ENCODE results near the gene ACLY. TPM values are rescaled to one million over a fixed set of nuclear protein-coding genes. Genes with fewer than 3 reads are reported as not detected.
A peak's percentile ranks its signal among the peaks of the same experiment; 100 is the strongest.
"Not testable (repeated sequence)": the region's sequence is repeated elsewhere in the genome, so short reads cannot be mapped to it uniquely, and the experiment has no call there.

The ACLY gene
- total and polyA plus RNA-seq, 4 donors = 14.8 to 106 (median 55.5) TPM

- H3K9me3 ChIP-seq (ENCODE audit: control insufficient read depth, low read length); H3K27ac ChIP-seq (ENCODE audit: low read depth in 1 of 2, low read length in 2 of 2); H3K4me1 ChIP-seq (ENCODE audit: control insufficient read depth in 1 of 2, insufficient read depth in 2 of 2, low read length in 2 of 2); H3K4me3 ChIP-seq (ENCODE audit: low read length in 2 of 2); intact Hi-C loops (cut with DNase I); DNase-seq; H3K27me3 ChIP-seq (ENCODE audit: control insufficient read depth in 1 of 2, insufficient read depth in 2 of 2, low read length in 1 of 2): not testable (repeated sequence)
- 93 to 97% methylated on average over 8 to 9 of the region's 9 CpGs for WGBS, 2 donors
- H3K36me3 ChIP-seq (ENCODE audit: control insufficient read depth in 1 of 2, insufficient read depth in 2 of 2, low read length in 1 of 2) = peaks cover 0 to 16% of the 10 kb centered on the region in 2 donors
- ATAC-seq (ENCODE audit: low FRiP score) = peak; percentile 33
Observed at GRCh38 chr17:41874293-41874670, 44.5 kb downstream of the ACLY start.

- Histone ChIP-seq H3K27ac (ENCODE audit: low read depth in 1 of 2, low read length in 2 of 2) (no peak overlapping the region), H3K4me1 (ENCODE audit: control insufficient read depth in 1 of 2, insufficient read depth in 2 of 2, low read length in 2 of 2) (no peaks in the 10 kb centered on the region), H3K36me3 (ENCODE audit: control insufficient read depth in 1 of 2, insufficient read depth in 2 of 2, low read length in 1 of 2) (peaks cover 0 to 15% of the 10 kb centered on the region in 2 donors), H3K27me3 (ENCODE audit: control insufficient read depth in 1 of 2, insufficient read depth in 2 of 2, low read length in 1 of 2) (no peaks in the 10 kb centered on the region), H3K4me3 (ENCODE audit: low read length in 2 of 2) (no peak overlapping the region), H3K9me3 (ENCODE audit: control insufficient read depth, low read length) (no peaks in the 10 kb centered on the region)
- ATAC-seq (ENCODE audit: low FRiP score) (no peak), DNase-seq (no peak)
- intact Hi-C loops (cut with DNase I) = no loop called here
- WGBS, 2 donors = 95 to 97% methylated on average over 10 of the region's 10 CpGs
Observed at GRCh38 chr17:41873559-41874292, 45.0 kb downstream of the ACLY start.

DNA sequence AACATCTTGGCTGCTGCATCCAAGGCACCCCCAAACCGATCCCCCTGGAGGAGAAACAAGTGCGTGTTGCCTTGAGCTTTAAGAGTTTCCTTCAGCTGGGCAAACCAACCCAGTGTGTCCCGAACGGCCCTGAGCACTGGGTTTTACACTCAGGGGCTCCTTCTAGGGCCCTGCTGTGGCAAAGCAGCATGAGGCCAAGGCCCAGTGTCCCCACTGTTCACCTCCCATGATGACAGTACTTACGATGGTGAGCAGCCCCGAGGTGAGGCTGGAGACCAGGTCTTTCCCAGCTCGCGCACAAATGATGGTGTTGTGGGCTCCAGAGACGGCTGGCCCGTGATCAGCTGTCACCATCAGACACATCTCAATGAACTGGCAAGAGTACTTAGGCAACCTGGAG is 47.0 kb downstream of the ACLY start:
- WGBS, 2 donors = 90 to 91% methylated on average over 10 of the region's 10 CpGs
- Histone ChIP-seq H3K36me3 (ENCODE audit: control insufficient read depth in 1 of 2, insufficient read depth in 2 of 2, low read length in 1 of 2) (peaks cover 0 to 12% of the 10 kb centered on the region in 2 donors), H3K27me3 (ENCODE audit: control insufficient read depth in 1 of 2, insufficient read depth in 2 of 2, low read length in 1 of 2) (no peaks in the 10 kb centered on the region), H3K9me3 (ENCODE audit: control insufficient read depth, low read length) (no peaks in the 10 kb centered on the region), H3K4me1 (ENCODE audit: control insufficient read depth in 1 of 2, insufficient read depth in 2 of 2, low read length in 2 of 2) (no peaks in the 10 kb centered on the region), H3K27ac (ENCODE audit: low read depth in 1 of 2, low read length in 2 of 2) (no peak overlapping the region), H3K4me3 (ENCODE audit: low read length in 2 of 2) (no peak overlapping the region)
- no peak for ATAC-seq (ENCODE audit: low FRiP score)
- intact Hi-C loops (cut with DNase I) = no loop called here
- no peak for DNase-seq

- H3K36me3 ChIP-seq (ENCODE audit: control insufficient read depth in 1 of 2, insufficient read depth in 2 of 2, low read length in 1 of 2) = peaks cover 0 to 12% of the 10 kb centered on the region in 2 donors
- no peaks in the 10 kb centered on the region for H3K27me3 ChIP-seq (ENCODE audit: control insufficient read depth in 1 of 2, insufficient read depth in 2 of 2, low read length in 1 of 2)
- ATAC-seq (ENCODE audit: low FRiP score) (no peak), DNase-seq (no peak)
- 76 to 80% methylated on average over 7 of the region's 7 CpGs for WGBS, 2 donors
- H3K9me3 ChIP-seq (ENCODE audit: control insufficient read depth, low read length) = no peaks in the 10 kb centered on the region
- no peak overlapping the region for H3K27ac ChIP-seq (ENCODE audit: low read depth in 1 of 2, low read length in 2 of 2)
- no peak overlapping the region for H3K4me3 ChIP-seq (ENCODE audit: low read length in 2 of 2)
- no peaks in the 10 kb centered on the region for H3K4me1 ChIP-seq (ENCODE audit: control insufficient read depth in 1 of 2, insufficient read depth in 2 of 2, low read length in 2 of 2)
- intact Hi-C loops (cut with DNase I) = no loop called here
Observed at GRCh38 chr17:41870627-41871026, 48.1 kb downstream of the ACLY start.

DNA sequence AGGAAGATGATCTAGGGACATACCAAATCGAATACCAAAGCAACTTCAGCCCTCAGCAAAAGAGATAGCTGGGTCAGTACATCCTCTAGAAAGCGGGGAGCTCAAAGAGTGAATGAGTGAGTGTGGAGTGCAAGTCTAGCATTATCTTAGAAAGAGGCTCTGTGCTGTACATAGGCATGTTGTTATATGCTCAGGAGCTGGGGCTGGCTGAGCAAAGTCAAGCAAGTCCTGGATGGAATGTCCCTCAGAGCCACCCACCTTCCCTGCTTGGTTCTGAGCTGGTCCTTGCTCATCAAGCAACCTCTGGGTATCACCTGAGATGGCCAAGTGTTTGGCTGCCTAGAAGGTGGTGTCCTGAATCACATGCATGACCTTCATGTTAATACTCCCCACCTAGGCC is 48.7 kb downstream of the ACLY start:
- no peak for DNase-seq
- H3K27me3 ChIP-seq (ENCODE audit: control insufficient read depth in 1 of 2, insufficient read depth in 2 of 2, low read length in 1 of 2) = no peaks in the 10 kb centered on the region
- H3K36me3 ChIP-seq (ENCODE audit: control insufficient read depth in 1 of 2, insufficient read depth in 2 of 2, low read length in 1 of 2) = peaks cover 0 to 12% of the 10 kb centered on the region in 2 donors

GRCh38 chr17:41869426-41869825 is 49.3 kb downstream of the ACLY start:
- intact Hi-C loops (cut with DNase I) = no loop called here
- Histone ChIP-seq H3K27me3 (ENCODE audit: control insufficient read depth in 1 of 2, insufficient read depth in 2 of 2, low read length in 1 of 2) (no peaks in the 10 kb centered on the region), H3K36me3 (ENCODE audit: control insufficient read depth in 1 of 2, insufficient read depth in 2 of 2, low read length in 1 of 2) (peaks cover 0 to 12% of the 10 kb centered on the region in 2 donors), H3K27ac (ENCODE audit: low read depth in 1 of 2, low read length in 2 of 2) (no peak overlapping the region), H3K4me3 (ENCODE audit: low read length in 2 of 2) (no peak overlapping the region), H3K9me3 (ENCODE audit: control insufficient read depth, low read length) (no peaks in the 10 kb centered on the region), H3K4me1 (ENCODE audit: control insufficient read depth in 1 of 2, insufficient read depth in 2 of 2, low read length in 2 of 2) (no peaks in the 10 kb centered on the region)
- ATAC-seq (ENCODE audit: low FRiP score) = no peak
- 70 to 72% methylated on average over 9 of the region's 9 CpGs for WGBS, 2 donors
- no peak for DNase-seq

More for the DNA sequence above, 48.7 kb downstream of the ACLY start:
- no peaks in the 10 kb centered on the region for H3K9me3 ChIP-seq (ENCODE audit: control insufficient read depth, low read length)
- 90 to 95% methylated on average over 2 of the region's 2 CpGs for WGBS, 2 donors
- H3K27ac ChIP-seq (ENCODE audit: low read depth in 1 of 2, low read length in 2 of 2) = no peak overlapping the region
- no peaks in the 10 kb centered on the region for H3K4me1 ChIP-seq (ENCODE audit: control insufficient read depth in 1 of 2, insufficient read depth in 2 of 2, low read length in 2 of 2)
- intact Hi-C loops (cut with DNase I) = no loop called here
- no peak overlapping the region for H3K4me3 ChIP-seq (ENCODE audit: low read length in 2 of 2)
- ATAC-seq (ENCODE audit: low FRiP score) = no peak

GRCh38 chr17:41868568-41868967 is 50.2 kb downstream of the ACLY start:
- peaks cover 0 to 9% of the 10 kb centered on the region in 2 donors for H3K36me3 ChIP-seq (ENCODE audit: control insufficient read depth in 1 of 2, insufficient read depth in 2 of 2, low read length in 1 of 2)
- WGBS, 2 donors = 57 to 67% methylated on average over 3 of the region's 3 CpGs
- H3K27me3 ChIP-seq (ENCODE audit: control insufficient read depth in 1 of 2, insufficient read depth in 2 of 2, low read length in 1 of 2) = no peaks in the 10 kb centered on the region
- no peak overlapping the region for H3K4me3 ChIP-seq (ENCODE audit: low read length in 2 of 2)
- peaks cover 0 to 1% of the 10 kb centered on the region in 2 donors for H3K4me1 ChIP-seq (ENCODE audit: control insufficient read depth in 1 of 2, insufficient read depth in 2 of 2, low read length in 2 of 2)
- ATAC-seq (ENCODE audit: low FRiP score) (no peak), DNase-seq (no peak)
- intact Hi-C loops (cut with DNase I) = no loop called here
- H3K9me3 ChIP-seq (ENCODE audit: control insufficient read depth, low read length) = no peaks in the 10 kb centered on the region
- H3K27ac ChIP-seq (ENCODE audit: low read depth in 1 of 2, low read length in 2 of 2) = no peak overlapping the region

GRCh38 chr17:41865596-41865893 is 53.2 kb downstream of the ACLY start:
- intact Hi-C loops (cut with DNase I) = loop anchor here in 1 of 2 donors (2.0 kb wide), 1 partner anchor 29 kb away; the partner anchor contains the start of genes KLHL10 and NT5C3B
- H3K27ac ChIP-seq (ENCODE audit: low read depth in 1 of 2, low read length in 2 of 2) = no peak overlapping the region
- H3K9me3 ChIP-seq (ENCODE audit: control insufficient read depth, low read length) = no peaks in the 10 kb centered on the region
- 0 to 1% methylated on average over 10 of the region's 10 CpGs for WGBS, 2 donors
- H3K4me3 ChIP-seq (ENCODE audit: low read length in 2 of 2) = no peak overlapping the region
- DNase-seq (no peak), ATAC-seq (ENCODE audit: low FRiP score) (no peak)
- peaks cover 0 to 4% of the 10 kb centered on the region in 2 donors for H3K4me1 ChIP-seq (ENCODE audit: control insufficient read depth in 1 of 2, insufficient read depth in 2 of 2, low read length in 2 of 2)
- H3K27me3 ChIP-seq (ENCODE audit: control insufficient read depth in 1 of 2, insufficient read depth in 2 of 2, low read length in 1 of 2) = no peaks in the 10 kb centered on the region
- H3K36me3 ChIP-seq (ENCODE audit: control insufficient read depth in 1 of 2, insufficient read depth in 2 of 2, low read length in 1 of 2) = peaks cover 0 to 5% of the 10 kb centered on the region in 2 donors

Measured in aorta (tissue), 5 donors.